Panc1 (cell line): Measurements from ENCODE around the gene ALX1. TPM values are rescaled to one million over a fixed set of nuclear protein-coding genes. Genes with fewer than 3 reads are reported as not detected.

ENCODE experiments used
- ATAC-seq: fragments of 200-7000 bp; cut with Tn5 transposase; 2 replicates; pipeline ENCODE4 v1.9.1; 2020; ENCODE audit warnings: mild to moderate bottlenecking, moderate library complexity
- BruUV-seq: library from RNA; stranded (reverse); fragments of 400-500 nt; replicated peaks from 2 replicates; lab custom pipeline; 2021; lab: Mats Ljungman, UMichigan
- CTCF ChIA-PET: fragments of 300-600 bp; sonication (Branson Sonifier 250); formaldehyde crosslinking; loops from one replicate; lab custom pipeline; 2022; ENCODE audit warnings: antibody characterized with exemption; lab: Charles Lee
- POLR2A ChIA-PET: fragments of 300-600 bp; sonication (Branson Sonifier 250); formaldehyde crosslinking; loops from one replicate; lab custom pipeline; 2022; ENCODE audit warnings: antibody characterized with exemption; lab: Charles Lee
- DNase-seq: peaks from one replicate; pipeline ENCODE4 v3.0.0-alpha.2; 2010; ENCODE audit warnings: low read depth, low spot score
- H3K27ac ChIP-seq: 2 replicates; pipeline ENCODE4 v1.5.1; 2011; ENCODE audit warnings: mild to moderate bottlenecking, low read length, inconsistent platforms
- H3K27me3 ChIP-seq: fragments of 200-500 bp; sonication (Bioruptor generic); 2 replicates; pipeline ENCODE4 v1.6.0; 2014; ENCODE audit warnings: low read length, inconsistent platforms; ENCODE audit not compliant: control insufficient read depth, insufficient read depth
- H3K36me3 ChIP-seq: fragments of 200-500 bp; sonication (Bioruptor generic); 2 replicates; pipeline ENCODE4 v1.5.1; 2014; ENCODE audit warnings: inconsistent platforms, mild to moderate bottlenecking, low read length, moderate library complexity; ENCODE audit not compliant: control insufficient read depth, insufficient read depth
- H3K4me1 ChIP-seq: 2 replicates; pipeline ENCODE4 v1.5.1; 2011; ENCODE audit warnings: inconsistent platforms, mild to moderate bottlenecking, low read length, moderate library complexity; ENCODE audit not compliant: control insufficient read depth, insufficient read depth
- H3K4me3 ChIP-seq, 2 experiments: 2 replicates each; pipeline ENCODE4 v1.5.1; 2011 to 2012; ENCODE audit warnings: low read depth in 2 of 2, low read length in 2 of 2, mild to moderate bottlenecking in 2 of 2, inconsistent platforms in 1 of 2, moderate library complexity in 1 of 2
- H3K9me3 ChIP-seq: fragments of 200-500 bp; sonication (Bioruptor generic); 2 replicates; pipeline ENCODE4 v1.5.1; 2014; ENCODE audit warnings: low read depth, mild to moderate bottlenecking, inconsistent platforms, low read length, moderate library complexity; ENCODE audit not compliant: control insufficient read depth, insufficient read depth
- POLR2AphosphoS5 ChIP-seq: IDR thresholded peaks from 2 replicates; pipeline ENCODE4 v1.6.1; 2012; ENCODE audit warnings: mild to moderate bottlenecking, low read depth, low read length, moderate library complexity
- REST ChIP-seq, 2 experiments: IDR thresholded peaks; 2 replicates each; pipeline ENCODE4 v1.6.1; 2011 to 2012; ENCODE audit warnings: low read depth in 2 of 2, control low read depth in 1 of 2, low read length in 1 of 2, mild to moderate bottlenecking in 1 of 2, moderate library complexity in 1 of 2; ENCODE audit not compliant: insufficient read depth in 1 of 2
- SIN3A ChIP-seq: IDR thresholded peaks from 2 replicates; pipeline ENCODE4 v1.6.1; 2012; ENCODE audit warnings: low read depth, mild to moderate bottlenecking, low read length, moderate library complexity, borderline replicate concordance; ENCODE audit not compliant: insufficient read depth
- TCF7L2 ChIP-seq: IDR thresholded peaks from 2 replicates; pipeline ENCODE4 v1.6.1; 2011; ENCODE audit warnings: mild to moderate bottlenecking, low read depth, low read length, inconsistent platforms
- in situ Hi-C: cut with HindIII; loops from 2 replicates; pipeline ENCODE4 v1.10.0; 2016; ENCODE audit warnings: low sequenced_read_pairs, low pct_unique_long_range_greater_than_20kb
- intact Hi-C: fragments of 100-400 bp; cut with micrococcal nuclease; formaldehyde crosslinking; loops from one replicate; pipeline ENCODE4 v1.10.0; 2022; ENCODE audit not compliant: unreplicated experiment
- total RNA-seq: library from RNA; stranded (reverse); gene quantifications from one replicate; pipeline ENCODE4 v1.2.1, GENCODE V29; 2021; ENCODE audit not compliant: unreplicated experiment
- TF ChIP-seq, protein P1 (sequence below): fragments of 450-650 bp; IDR thresholded peaks from 2 replicates; pipeline ENCODE4 v1.5.1; 2017; ENCODE audit warnings: mild to moderate bottlenecking

The ALX1 gene
- total RNA-seq, 1 experiment from 2014 or later: 0.23 TPM

DNA sequence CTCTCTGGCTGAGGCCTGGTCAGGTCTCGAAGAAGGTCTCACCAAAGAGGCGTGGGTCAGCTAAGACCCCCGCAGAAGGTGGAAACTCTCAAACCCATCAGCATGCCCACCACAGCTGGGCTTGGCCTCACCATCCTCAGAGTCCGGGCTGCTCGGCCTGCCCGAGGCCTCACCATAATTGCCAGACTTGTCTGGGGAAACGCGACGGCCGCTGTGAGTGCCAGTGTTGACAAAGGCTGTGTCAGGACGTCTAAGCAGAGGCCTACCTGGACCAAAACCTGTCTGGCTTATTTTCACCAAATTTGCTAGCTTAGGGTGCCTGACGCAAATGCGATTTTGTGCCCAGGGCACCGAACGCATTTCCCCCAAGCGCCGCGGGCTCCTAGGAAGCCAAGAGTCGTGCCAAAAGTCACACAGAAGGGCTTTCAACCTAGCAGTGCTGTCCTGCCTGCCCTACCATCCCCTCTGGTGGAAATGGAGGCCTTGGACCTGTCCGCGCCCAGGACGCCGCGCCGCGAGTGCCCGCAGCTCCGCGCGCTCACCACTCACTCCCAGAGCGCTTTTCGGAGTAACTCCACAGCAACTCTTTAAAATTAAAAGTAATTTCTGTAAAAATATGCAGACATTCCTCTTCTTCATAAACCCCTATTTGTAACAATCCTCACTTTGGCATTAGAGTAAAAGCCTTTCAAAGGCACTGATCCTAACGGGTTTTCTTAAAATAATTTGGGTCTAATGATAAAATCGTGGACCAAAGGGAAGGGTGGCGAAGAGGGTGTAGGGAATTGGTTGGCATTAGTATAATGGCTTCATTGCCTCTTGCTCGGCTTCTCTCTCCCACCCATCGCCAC lies 1.2 kb upstream of the ALX1 start:
- intact Hi-C loops: no loop called here

DNA sequence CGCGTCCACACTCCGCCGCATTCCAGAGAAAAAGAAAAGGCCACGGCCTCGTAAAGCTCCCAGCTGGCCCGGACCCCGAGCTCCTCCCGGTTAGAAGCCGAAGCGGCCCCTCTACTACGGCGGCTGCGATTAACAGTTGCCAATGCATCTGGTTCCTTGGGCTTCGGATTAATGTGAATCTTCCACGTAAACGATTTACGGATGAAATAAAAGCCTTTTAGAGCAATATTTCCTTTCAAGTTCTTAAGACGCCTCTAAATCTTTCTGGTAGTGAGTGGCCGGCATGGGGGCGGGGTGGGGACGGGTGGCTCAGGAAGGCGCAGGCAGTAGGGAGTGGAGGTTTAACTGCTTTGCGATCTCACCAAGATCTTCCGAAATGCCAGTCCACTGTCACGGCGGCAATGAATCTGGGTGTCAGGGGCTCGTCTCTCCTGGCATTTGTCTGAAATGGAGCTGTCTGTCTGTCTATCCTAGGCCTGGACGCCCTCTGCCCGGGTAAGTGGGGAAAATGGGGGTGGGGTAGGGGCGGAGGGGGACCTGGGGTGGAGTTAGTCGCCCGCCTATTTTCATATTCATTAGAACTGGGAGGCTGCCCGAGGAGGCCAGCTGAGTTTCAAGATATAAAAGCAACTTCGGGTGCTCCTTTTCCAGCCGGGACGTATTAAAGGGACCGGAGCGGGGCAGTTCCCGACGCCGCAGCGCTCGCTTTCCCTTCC lies 413 bp upstream of the ALX1 start:
- no peak for TF ChIP-seq TCF7L2
- TF ChIP-seq, protein P1, sequence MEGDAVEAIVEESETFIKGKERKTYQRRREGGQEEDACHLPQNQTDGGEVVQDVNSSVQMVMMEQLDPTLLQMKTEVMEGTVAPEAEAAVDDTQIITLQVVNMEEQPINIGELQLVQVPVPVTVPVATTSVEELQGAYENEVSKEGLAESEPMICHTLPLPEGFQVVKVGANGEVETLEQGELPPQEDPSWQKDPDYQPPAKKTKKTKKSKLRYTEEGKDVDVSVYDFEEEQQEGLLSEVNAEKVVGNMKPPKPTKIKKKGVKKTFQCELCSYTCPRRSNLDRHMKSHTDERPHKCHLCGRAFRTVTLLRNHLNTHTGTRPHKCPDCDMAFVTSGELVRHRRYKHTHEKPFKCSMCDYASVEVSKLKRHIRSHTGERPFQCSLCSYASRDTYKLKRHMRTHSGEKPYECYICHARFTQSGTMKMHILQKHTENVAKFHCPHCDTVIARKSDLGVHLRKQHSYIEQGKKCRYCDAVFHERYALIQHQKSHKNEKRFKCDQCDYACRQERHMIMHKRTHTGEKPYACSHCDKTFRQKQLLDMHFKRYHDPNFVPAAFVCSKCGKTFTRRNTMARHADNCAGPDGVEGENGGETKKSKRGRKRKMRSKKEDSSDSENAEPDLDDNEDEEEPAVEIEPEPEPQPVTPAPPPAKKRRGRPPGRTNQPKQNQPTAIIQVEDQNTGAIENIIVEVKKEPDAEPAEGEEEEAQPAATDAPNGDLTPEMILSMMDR: no peak
- TF ChIP-seq POLR2AphosphoS5: no peak
- TF ChIP-seq SIN3A: no peak
- H3K36me3 ChIP-seq: no peaks in the 10 kb centered on the region
- H3K27ac ChIP-seq: no peak overlapping the region
- intact Hi-C loops (no loop called here), in situ Hi-C loops (no loop called here)
- no peaks in the 10 kb centered on the region for H3K9me3 ChIP-seq
- DNase-seq (no peak), ATAC-seq (0 out of 2 replicates have a peak, but pooled peaks have one; percentile 56)
- no peaks in the 10 kb centered on the region; the same call in 1 of the 2 replicates for H3K27me3 ChIP-seq
- H3K4me3 ChIP-seq: peak overlapping the region; percentile 34 to 54; a peak in 3 of 4 replicates
- ChIA-PET CTCF (no interaction called here), POLR2A (no interaction called here)
- no TSS peak for BruUV-seq
- H3K4me1 ChIP-seq: no peaks in the 10 kb centered on the region

More for the DNA sequence above, 1.2 kb upstream of the ALX1 start:
- no peaks in the 10 kb centered on the region for H3K4me1 ChIP-seq
- no peak overlapping the region for H3K4me3 ChIP-seq
- H3K27me3 ChIP-seq: peaks cover 6% of the 10 kb centered on the region; the same call in 1 of the 2 replicates
- ATAC-seq (no peak), DNase-seq (no peak)
- H3K9me3 ChIP-seq: no peaks in the 10 kb centered on the region
- CTCF ChIA-PET: no interaction called here
- no peak for TF ChIP-seq SIN3A
- TF ChIP-seq, protein P1: no peak
- no peaks in the 10 kb centered on the region for H3K36me3 ChIP-seq
- H3K27ac ChIP-seq: no peak overlapping the region
- POLR2A ChIA-PET: no interaction called here
- BruUV-seq: no TSS peak
- in situ Hi-C loops: no loop called here

- no peaks in the 10 kb centered on the region for H3K4me1 ChIP-seq
- intact Hi-C loops: no loop called here
- H3K36me3 ChIP-seq: no peaks in the 10 kb centered on the region
- ATAC-seq (no peak), DNase-seq (no peak)
- peak overlapping the region; percentile 34 to 54 for H3K4me3 ChIP-seq
- no peak for TF ChIP-seq POLR2AphosphoS5
- TF ChIP-seq REST (IDR thresholded peaks at IDR 0.05; ENCODE audit: insufficient read depth in 1 of 2, low read depth in 2 of 2, low read length in 1 of 2): no peak
- TF ChIP-seq, protein P1: no peak
- TF ChIP-seq TCF7L2: no peak
- TF ChIP-seq SIN3A: no peak
- in situ Hi-C loops: no loop called here
- CTCF ChIA-PET: no interaction called here
- H3K27me3 ChIP-seq: no peaks in the 10 kb centered on the region
- no peak overlapping the region for H3K27ac ChIP-seq
- H3K9me3 ChIP-seq: no peaks in the 10 kb centered on the region
- no TSS peak for BruUV-seq
- POLR2A ChIA-PET: no interaction called here
These were observed 1.1 kb downstream of the ALX1 start for GRCh38 chr12:85280984-85281630.
